K562 (cell line): ENCODE results near the gene ENPP7. TPM values are rescaled to one million over a fixed set of nuclear protein-coding genes. Genes with fewer than 3 reads are reported as not detected.

Experiments used
- ATAC-seq: fragments of 200-7000 bp; cut with Tn5 transposase; 3 replicates; pipeline ENCODE4 v1.9.1; 2020; ENCODE audit warnings: moderate library complexity
- BruUV-seq: library from RNA; stranded (reverse); fragments of 400-500 nt; replicated peaks from 2 replicates; lab custom pipeline; 2021; lab: Mats Ljungman, UMichigan
- CTCF ChIA-PET: fragments of 300-600 bp; formaldehyde crosslinking; extraction: SDS; loops from one replicate; lab custom pipeline; 2021; ENCODE audit warnings: low intra/inter-chr PET ratio; lab: Yijun Ruan, JAX
- POLR2A ChIA-PET: fragments of 300-600, 350-650 bp; sonication (Branson Sonifier 250); formaldehyde crosslinking; extraction: SDS; loops from one replicate; lab custom pipeline; 2021; ENCODE audit warnings: antibody characterized with exemption, inconsistent platforms; lab: Yijun Ruan, JAX
- DNase-seq, 4 experiments: peaks; one replicate each; pipeline versions ENCODE4 v3.0.0 to v3.0.0-alpha.2; 2011 to 2018; ENCODE audit warnings: low spot score in 3 of 4, mixed read lengths in 3 of 4; ENCODE audit errors: extremely low read depth in 1 of 4
- FAIRE-seq: peaks from 2 replicates; lab custom pipeline; 2011; peaks lifted over from hg19 to GRCh38; lab: Jason Lieb, UNC
- H2AFZ ChIP-seq: 2 replicates; pipeline ENCODE4 v1.6.0; 2011; ENCODE audit warnings: low read depth, low read length, control low read depth, inconsistent platforms
- H3K27ac ChIP-seq: fragments of 200-600 bp; 3 replicates; pipeline ENCODE4 v1.8.0; 2011; ENCODE audit warnings: low read depth, mild to moderate bottlenecking, control low read depth, inconsistent platforms, low read length, moderate library complexity, mixed read lengths; ENCODE audit errors: extremely low read depth
- H3K27me3 ChIP-seq, 2 experiments: fragments of 300-600 bp in 1 of 2; 2 replicates in 1 of 2; 3 replicates in 1 of 2; pipeline versions ENCODE4 v1.6.0 to v1.8.0; 2011; ENCODE audit warnings: inconsistent platforms in 2 of 2, low read length in 2 of 2, mild to moderate bottlenecking in 1 of 2, mixed read lengths in 1 of 2, moderate library complexity in 1 of 2; ENCODE audit not compliant: control insufficient read depth in 2 of 2, insufficient read depth in 2 of 2
- H3K36me3 ChIP-seq: fragments of 300-600 bp; 3 replicates; pipeline ENCODE4 v1.8.0; 2011; ENCODE audit warnings: mild to moderate bottlenecking, low read length, inconsistent platforms; ENCODE audit not compliant: control insufficient read depth, insufficient read depth
- H3K4me1 ChIP-seq, 2 experiments: fragments of 200-600 bp in 1 of 2; replicated peaks in 1 of 2; 2 replicates in 1 of 2; 3 replicates in 1 of 2; pipeline versions ENCODE4 v1.5.1 to v1.8.0; 2011; ENCODE audit warnings: inconsistent platforms in 2 of 2, low read length in 2 of 2, mild to moderate bottlenecking in 1 of 2, mixed read lengths in 1 of 2, moderate library complexity in 1 of 2; ENCODE audit not compliant: control insufficient read depth in 2 of 2, insufficient read depth in 2 of 2
- H3K4me2 ChIP-seq: 2 replicates; pipeline ENCODE4 v1.6.1; 2011; ENCODE audit warnings: low read length, control low read depth, inconsistent platforms, mixed read lengths; ENCODE audit not compliant: insufficient read depth
- H3K4me3 ChIP-seq: fragments of 200-600 bp; sonication (generic), shearing (Covaris generic); 2 replicates; pipeline ENCODE4 v1.5.1; 2016; ENCODE audit warnings: control low read depth, inconsistent platforms
- H3K79me2 ChIP-seq: fragments of 200-600 bp; 3 replicates; pipeline ENCODE4 v1.8.0; 2011; ENCODE audit warnings: low read length, inconsistent platforms; ENCODE audit not compliant: control insufficient read depth, insufficient read depth
- H3K9ac ChIP-seq, 2 experiments: 2 replicates each; pipeline versions ENCODE4 v1.6.0 to v1.6.1; 2011; ENCODE audit warnings: low read depth in 2 of 2, low read length in 2 of 2, control low read depth in 1 of 2, inconsistent platforms in 1 of 2, mild to moderate bottlenecking in 1 of 2, mixed read lengths in 1 of 2; ENCODE audit not compliant: insufficient read depth in 1 of 2
- H3K9me1 ChIP-seq: one replicate; pipeline ENCODE4 v1.6.0; 2011; ENCODE audit warnings: inconsistent platforms, mild to moderate bottlenecking, low read length, moderate library complexity; ENCODE audit not compliant: control insufficient read depth, insufficient read depth
- H3K9me3 ChIP-seq: replicated peaks from 2 replicates; pipeline ENCODE4 v1.5.1; 2011; ENCODE audit warnings: low read depth, low read length, inconsistent platforms; ENCODE audit not compliant: control insufficient read depth, insufficient read depth
- H4K20me1 ChIP-seq: replicated peaks from 2 replicates; pipeline ENCODE4 v1.6.1; 2011; ENCODE audit warnings: low read length, inconsistent platforms, mixed read lengths; ENCODE audit not compliant: control insufficient read depth, insufficient read depth
- POLR2G ChIP-seq: fragments of 200-400 bp; formaldehyde crosslinking; IDR thresholded peaks from 2 replicates; pipeline ENCODE4 v1.6.1; 2017; ENCODE audit warnings: low read depth, mild to moderate bottlenecking, antibody characterized with exemption, low read length, moderate library complexity
- RBM14 ChIP-seq: fragments of 200-400 bp; formaldehyde crosslinking; IDR thresholded peaks from 2 replicates; pipeline ENCODE4 v1.6.1; 2018; ENCODE audit warnings: low read depth, mild to moderate bottlenecking, low read length, moderate library complexity, borderline replicate concordance; ENCODE audit not compliant: insufficient read depth
- WGBS: fragments of 100-300 bp; shearing (Covaris generic); methylation state at CpG from one replicate; pipeline ENCODE4 v1.1.6; 2016; ENCODE audit warnings: low coverage, mixed read lengths; ENCODE audit not compliant: insufficient coverage; ENCODE audit errors: missing lambda C conversion rate; 5-methylcytosine and 5-hydroxymethylcytosine counted together
- in situ Hi-C: fragments of 300-500 bp; cut with MboI; formaldehyde crosslinking; loops from 4 replicates; pipeline ENCODE4 v1.15.0; 2018; ENCODE audit warnings: inconsistent platforms, mixed read lengths
- intact Hi-C: fragments of 100-400 bp; cut with micrococcal nuclease; formaldehyde crosslinking; loops from 2 replicates; pipeline ENCODE4 v1.14.2; 2022
- polyA plus RNA-seq, 8 experiments: library from polyadenylated mRNA; depleted of rRNA in 4 of 8; stranded (reverse) in 5 of 8; unstranded in 3 of 8; fragments of >200 nt; fragmentation: Nextera tagmentation in 2 of 8; fragmentation: Illumina TruSeq in 1 of 8; extraction: Ambion mirVana in 2 of 8; extraction: Trizol in 1 of 8; gene quantifications; 2 replicates each; pipeline versions ENCODE4 v1.2.1 to v1.2.3, GENCODE V29; 2011 to 2014; ENCODE audit warnings: inconsistent platforms in 1 of 8, missing spikeins in 1 of 8
- total RNA-seq, 7 experiments: library from RNA; depleted of rRNA in 6 of 7; stranded (reverse); fragments of >200 nt in 6 of 7; fragmentation: Illumina TruSeq in 2 of 7; extraction: Trizol in 2 of 7; gene quantifications; 2 replicates each; pipeline versions ENCODE4 v1.2.1 to v1.2.3, GENCODE V29; 2011 to 2021; ENCODE audit warnings: low replicate concordance in 1 of 7

The ENPP7 gene
- total and polyA plus RNA-seq, 9 of the 15 experiments (the other 6 are each of a cell fraction or from before 2014, with no cell fraction given), result not detected

DNA sequence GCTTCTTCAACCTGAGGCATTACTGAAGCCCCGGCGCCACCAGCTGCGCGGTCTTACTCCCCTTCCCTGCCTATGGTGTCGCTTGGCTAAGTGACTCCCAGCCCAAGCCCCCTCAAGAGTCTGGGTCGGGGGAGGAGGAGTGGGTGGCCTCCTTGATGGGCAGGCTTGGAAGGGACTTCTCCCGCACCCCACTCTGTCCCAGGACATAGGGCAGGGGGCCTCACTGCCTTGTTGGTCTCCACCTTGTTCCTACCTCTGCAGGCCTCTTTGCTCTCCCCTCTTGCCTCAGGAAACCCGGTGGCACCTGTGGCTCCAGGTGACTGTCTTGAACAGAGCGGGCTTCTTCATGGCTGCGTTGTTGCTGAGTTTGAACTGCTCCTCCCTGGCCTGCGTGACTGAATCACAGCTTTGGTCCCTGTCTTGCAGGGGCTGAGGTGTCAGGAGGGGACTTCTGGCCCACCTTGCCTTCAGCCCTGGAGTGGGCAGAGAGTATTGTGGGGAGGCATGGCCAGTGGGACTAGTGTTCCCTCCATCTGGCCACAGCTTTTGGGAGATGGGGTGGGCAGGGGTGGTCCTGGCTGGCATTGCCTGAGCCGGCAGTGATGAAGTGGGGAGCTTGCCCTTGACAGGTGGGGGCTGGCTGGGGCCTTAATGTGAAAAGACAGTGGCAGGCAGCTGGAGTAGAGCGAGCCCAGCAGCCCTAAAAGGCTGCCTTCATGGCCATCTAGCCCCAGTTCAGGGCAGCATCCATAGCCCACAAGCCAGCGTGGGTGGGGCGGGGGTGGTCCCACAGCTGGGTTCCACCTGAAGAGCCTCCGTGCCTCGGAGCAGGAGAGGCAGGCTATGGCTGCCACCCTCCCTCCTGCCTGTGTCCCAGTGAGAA, 54.5 kb downstream of the ENPP7 start:
- DNase-seq (no peak), ATAC-seq (no peak), FAIRE-seq (no peak)
- peak overlapping the region in 1 of 2 experiments; percentile 75; a peak in 2 of 4 replicates for H3K9ac ChIP-seq
- no peak overlapping the region for H3K27ac ChIP-seq
- H3K4me1 ChIP-seq, result peaks cover 3 to 35% of the 10 kb centered on the region in 2 experiments; a peak in 2 of 5 replicates
- no peaks in the 10 kb centered on the region for H4K20me1 ChIP-seq
- in situ Hi-C loops, result no loop called here
- H2AFZ ChIP-seq, result no peak overlapping the region
- H3K9me3 ChIP-seq, result no peaks in the 10 kb centered on the region
- H3K27me3 ChIP-seq, result no peaks in the 10 kb centered on the region
- TF ChIP-seq POLR2G (peak; percentile 35; the same call in 1 of the 2 replicates), RBM14 (no peak)
- WGBS, result 82% methylated on average over 12 of the region's 17 CpGs
- H3K4me2 ChIP-seq, result no peak overlapping the region
- peaks cover 50% of the 10 kb centered on the region for H3K36me3 ChIP-seq
- CTCF ChIA-PET, result interaction anchor here (0.6 kb wide), 1 partner anchor 139 kb away, joined by 3 read pairs; no protein-coding TSS in a partner anchor
- no peaks in the 10 kb centered on the region for H3K9me1 ChIP-seq
- H3K4me3 ChIP-seq, result no peak overlapping the region
- H3K79me2 ChIP-seq, result no peaks in the 10 kb centered on the region
- no TSS peak for BruUV-seq
- POLR2A ChIA-PET, result interaction anchor here (0.8 to 2.1 kb wide), 3 partner anchors 10 to 20 kb away, joined by 3 to 6 read pairs (median 5); partner anchors contain the start of gene CBX8
- intact Hi-C loops, result loop anchor here (5.0 kb wide), 1 partner anchor 38 kb away; no protein-coding TSS in a partner anchor
